Stimulated activated CD8-positive, alpha-beta memory T cell treated with anti-CD3 and anti-CD28 coated beads, Interleukin-15, amount 100 ng/mL, for 24 hours (primary cell): ENCODE measurements around the gene EFEMP1.

Source experiments
- DNase-seq: peaks from one replicate; pipeline ENCODE4 v3.0.0-alpha.2; 2020; ENCODE audit warnings: low read depth

Gene EFEMP1

GRCh38 chr2:55898386-55899040 is 25.1 kb downstream of the EFEMP1 start:
- no peak for DNase-seq

GRCh38 chr2:55896633-55897032 is 26.9 kb downstream of the EFEMP1 start:
- no peak for DNase-seq

DNA sequence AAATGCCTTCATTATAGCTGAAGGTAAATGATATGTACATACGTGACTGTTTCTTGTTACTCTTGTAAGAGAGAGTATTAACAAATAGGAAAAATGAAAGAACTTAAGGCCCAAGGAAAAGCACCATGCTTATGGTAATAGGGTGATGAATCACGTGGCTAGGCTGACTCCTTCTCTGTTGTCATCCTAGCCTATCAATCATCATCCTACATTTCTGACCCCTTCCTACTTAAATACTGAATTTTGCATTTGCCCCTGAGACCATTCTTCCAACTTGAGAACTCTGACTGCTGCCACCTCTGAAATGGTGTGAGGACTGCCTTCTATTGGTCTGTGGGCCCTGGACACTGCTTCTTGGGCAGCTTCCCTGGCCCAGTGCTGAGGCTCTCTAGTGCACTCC is 28.9 kb downstream of the EFEMP1 start:
- no peak for DNase-seq

- no peak for DNase-seq
Measured at GRCh38 chr2:55891671-55892094, 31.9 kb downstream of the EFEMP1 start.

DNA sequence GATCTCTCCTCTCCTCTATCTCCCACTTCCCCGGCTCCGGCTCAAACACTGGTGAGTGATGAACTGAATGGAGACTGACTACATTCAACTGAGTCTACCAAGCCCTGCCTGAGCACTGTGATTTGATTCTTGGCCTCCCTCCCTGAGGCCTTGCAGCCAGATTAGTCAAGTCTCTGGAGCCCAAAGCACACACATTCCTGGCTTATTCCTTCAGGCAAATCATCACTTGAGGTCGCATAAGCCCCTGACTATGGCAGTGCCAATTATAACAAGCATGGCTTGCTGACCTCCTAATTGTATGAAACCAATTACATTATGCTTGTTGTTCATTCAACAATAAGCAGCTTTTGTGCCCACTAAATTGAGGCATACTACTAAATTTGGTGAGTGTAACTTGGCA is 34.6 kb downstream of the EFEMP1 start:
- no peak for DNase-seq

GRCh38 chr2:55887901-55888624 is 35.5 kb downstream of the EFEMP1 start:
- DNase-seq = no peak

GRCh38 chr2:55887351-55887750 is 36.2 kb downstream of the EFEMP1 start:
- no peak for DNase-seq

GRCh38 chr2:55885944-55886281 is 37.7 kb downstream of the EFEMP1 start:
- no peak for DNase-seq

DNA sequence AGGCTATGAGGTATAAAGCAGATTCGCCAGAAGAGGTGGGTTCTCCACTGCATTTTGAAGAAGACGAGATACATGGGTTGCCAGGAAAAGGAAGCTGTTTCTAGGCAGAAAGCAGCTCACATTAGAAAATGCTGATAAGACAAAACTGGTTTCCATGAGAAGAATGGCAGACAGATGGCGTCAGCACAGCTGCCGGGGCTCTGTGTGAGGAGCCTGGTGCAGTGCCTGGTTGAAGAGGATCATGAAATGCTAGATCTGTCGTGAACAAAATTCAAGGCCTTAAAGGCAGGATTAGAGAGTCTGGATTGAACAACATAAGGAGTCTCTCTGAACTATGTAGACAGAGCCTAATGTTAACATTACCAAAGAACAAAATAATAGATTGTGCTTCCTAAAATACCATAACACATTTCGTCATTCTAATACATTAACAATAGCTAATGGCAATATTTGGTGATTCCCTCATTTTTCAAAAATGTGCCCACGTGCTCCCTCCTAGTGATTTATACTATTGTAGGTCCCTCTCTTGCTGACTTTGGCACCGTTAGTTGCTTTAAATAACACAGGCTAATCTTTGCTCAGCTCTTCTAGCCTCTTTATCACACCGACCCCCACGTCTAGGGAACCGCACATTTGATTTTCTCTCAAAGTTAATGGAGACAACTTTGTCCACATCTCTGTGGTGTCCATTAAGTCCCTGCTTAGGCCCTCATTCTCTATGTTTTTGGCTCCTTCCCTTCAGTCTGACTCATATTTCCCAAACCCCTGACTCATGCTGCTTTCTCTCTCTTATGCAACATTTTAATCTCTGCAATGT is 38.2 kb downstream of the EFEMP1 start:
- DNase-seq = no peak

GRCh38 chr2:55883829-55884228 is 39.8 kb downstream of the EFEMP1 start:
- DNase-seq = no peak

- DNase-seq = no peak
Measured at GRCh38 chr2:55883357-55883756, 40.2 kb downstream of the EFEMP1 start.

GRCh38 chr2:55882954-55883353 is 40.6 kb downstream of the EFEMP1 start:
- DNase-seq = no peak

DNA sequence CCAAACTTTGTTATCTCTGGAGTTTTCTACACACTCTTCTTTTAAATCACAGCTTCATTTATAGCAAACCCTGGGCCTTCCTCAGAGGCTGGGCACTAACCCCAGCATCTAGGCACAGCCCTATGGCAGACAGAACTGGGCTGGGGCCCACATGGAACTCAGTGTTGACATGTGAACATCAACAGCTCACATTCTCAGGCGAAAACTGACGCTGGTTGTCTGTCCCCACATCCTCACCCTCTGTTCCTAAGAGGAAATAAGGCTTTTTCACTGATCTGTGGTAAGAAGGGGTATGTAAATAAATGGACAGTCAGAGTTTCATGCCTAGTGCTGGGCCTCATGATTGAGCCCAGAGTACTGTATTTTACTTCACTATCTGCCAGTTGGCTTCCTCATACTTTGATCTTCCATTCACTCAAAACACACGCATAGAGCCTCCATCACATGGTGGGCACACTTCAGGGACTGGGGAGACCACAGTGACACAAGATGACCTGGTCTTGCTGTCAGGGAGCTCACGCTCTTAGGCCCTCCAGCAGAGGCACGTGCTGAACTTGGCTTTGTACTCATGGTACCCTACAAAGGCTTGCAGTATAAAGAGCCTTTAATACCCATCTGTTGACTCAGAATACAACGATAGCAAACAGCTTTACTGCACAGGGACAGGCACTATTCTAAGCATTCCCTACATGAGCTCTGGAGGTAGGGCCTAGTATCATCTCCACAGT is 43.0 kb downstream of the EFEMP1 start:
- DNase-seq = no peak

- no peak for DNase-seq
Measured at GRCh38 chr2:55879976-55880375, 43.6 kb downstream of the EFEMP1 start.

DNA sequence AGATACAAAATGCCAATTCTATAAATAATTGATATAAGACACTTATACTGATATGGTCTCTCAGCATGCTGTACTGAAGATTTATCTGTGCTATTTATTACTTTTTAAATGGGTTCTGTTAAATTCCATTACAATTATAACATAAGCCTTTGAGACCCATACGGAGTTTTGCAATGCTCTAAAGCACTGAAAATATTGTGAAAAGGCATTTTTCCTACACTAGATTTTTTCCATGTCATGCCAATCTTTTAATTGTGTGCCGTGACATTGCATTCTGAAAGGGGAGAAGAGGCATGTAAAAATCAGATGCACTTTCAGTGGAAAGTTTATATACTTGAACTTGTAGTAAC is 46.5 kb downstream of the EFEMP1 start:
- DNase-seq = no peak

DNA sequence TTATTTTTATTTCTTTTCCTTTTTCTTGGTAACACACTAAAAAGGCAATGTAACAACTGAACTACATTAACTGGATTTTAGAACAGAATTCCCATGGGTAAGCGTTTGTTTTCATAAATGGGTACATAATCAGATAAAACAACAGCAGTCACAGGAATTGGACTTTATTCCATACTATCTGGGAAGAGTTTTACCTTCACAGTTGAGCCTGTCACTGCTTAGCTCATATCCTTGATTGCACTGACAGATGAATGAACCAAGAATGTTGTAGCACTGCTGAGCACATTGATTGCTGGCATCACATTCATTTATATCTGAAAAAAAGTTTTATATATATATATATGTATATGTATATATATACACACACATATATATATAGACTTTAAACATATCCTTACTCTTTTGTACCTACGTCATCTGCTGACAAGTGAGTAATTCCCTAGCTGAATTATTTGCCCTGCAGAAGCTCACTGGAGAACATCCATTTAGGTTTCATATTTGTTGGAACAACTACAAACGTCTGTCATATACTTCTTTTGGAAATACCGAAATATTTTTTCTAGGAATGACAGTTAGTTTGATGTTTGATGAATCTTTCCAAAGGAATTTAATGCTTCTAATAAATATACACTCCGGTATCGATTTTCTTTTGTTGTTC is 47.0 kb downstream of the EFEMP1 start:
- no peak for DNase-seq

DNA sequence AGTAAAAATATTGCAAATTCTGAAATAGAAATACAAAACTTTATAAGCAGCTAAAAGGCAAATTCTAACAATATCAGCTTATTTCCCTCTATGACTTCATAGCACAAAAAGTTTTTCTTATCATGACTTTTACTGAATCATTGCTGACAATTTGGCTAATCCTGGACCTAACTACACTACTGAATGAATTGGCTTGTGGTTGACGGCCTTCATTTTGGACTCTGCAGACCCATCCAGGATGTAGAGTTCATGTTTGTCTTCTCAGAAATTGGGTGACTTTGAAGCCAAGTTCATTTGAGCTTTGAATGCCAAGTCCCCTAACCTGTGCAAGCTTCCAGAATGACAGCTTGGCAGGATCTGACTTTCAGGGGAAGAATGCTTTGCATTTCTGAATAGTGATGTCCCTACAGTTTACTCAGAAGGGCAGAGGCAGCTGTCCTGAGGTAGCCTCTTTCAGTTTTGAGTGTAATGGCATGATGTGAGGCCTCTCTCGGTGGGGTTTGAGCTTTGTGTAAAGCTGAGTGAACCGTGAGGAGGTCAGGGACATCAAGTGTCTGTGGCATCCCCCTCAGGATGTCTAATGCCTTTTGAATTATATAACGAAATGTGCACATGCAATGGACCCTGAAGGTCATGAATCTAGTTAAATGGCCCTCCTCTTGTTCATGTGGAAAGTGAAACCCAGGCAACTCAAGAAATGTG is 48.0 kb downstream of the EFEMP1 start:
- DNase-seq = no peak

DNA sequence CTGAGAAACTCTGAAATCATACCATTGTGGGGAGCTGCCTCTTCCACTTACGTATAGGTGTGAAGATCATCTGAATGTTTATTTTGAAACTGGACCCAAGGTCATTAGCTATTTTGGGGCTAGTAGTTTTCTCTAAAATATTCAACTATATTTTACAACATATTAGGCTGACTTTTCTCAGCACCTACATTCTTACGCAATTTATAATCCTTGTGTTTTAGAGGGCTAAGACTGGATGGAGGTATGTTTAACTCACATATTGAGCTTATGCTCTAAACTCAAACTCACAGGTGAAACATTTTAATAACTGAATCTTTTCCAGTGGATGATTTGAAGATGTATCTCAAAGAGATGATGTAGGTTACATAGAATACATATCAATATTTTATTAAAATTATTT is 49.2 kb downstream of the EFEMP1 start:
- DNase-seq = no peak

DNA sequence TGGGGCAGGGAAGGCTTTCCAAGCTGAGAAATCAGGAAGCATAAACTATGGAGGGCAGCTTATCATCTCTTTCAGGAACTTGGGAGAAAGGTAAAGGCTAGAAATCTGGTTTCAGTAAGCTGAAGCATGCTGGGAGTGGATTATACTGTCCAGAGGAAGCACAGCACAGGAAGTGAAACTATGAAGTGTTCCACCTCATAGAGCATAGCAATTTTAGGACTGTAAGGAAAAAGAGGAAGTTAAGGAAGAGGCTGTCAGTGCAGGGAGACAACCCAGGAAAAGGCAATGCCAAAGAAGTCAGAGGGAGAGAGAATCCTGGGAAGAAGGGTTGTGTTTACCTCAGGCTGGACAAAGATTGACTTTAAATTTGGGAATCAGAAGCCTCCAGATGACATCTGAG is 51.9 kb downstream of the EFEMP1 start:
- DNase-seq = no peak

DNA sequence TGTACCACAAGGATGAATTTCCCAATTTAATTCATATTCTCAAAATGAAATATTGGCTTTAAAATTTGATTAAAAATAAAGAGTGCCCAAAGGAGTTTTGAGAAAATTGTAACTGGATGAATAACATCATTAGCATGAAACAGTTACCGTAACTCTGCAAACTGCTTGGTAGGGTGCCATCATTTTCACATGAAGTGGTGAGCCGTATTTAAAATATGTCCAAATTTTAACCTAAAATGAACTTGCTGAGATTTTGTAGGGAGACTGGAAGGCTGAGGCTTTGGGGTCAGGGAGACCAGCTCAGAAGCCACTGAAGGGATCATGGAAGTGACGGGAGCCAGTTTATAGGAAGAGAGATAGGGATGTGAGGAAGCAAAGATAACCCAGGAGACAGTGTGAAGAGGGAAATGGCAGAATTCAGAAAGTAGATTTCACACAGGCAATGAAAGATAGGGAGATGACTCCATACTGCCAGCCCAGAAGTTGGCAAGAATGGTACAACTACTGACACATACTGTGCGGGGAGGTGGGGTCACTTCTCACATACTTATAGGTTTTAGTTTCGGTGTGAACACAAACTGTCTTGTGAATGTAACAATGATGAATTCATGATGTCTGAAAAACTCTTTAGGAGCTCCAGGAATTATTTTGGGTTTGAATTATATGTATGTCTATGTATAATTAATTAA is 53.8 kb downstream of the EFEMP1 start:
- DNase-seq = no peak
